A673 (cell line): ENCODE measurements around the gene ASTN2.

Experiments
- EZH2 ChIP-seq: fragments of 200-600 bp; sonication (generic); IDR thresholded peaks from 2 replicates; pipeline ENCODE4 v1.6.1; 2017; ENCODE audit warnings: borderline replicate concordance, low read depth, mild to moderate bottlenecking, mixed read lengths, antibody characterized with exemption, low read length; ENCODE audit not compliant: poor library complexity, severe bottlenecking
- TF ChIP-seq, protein P1 (sequence below): fragments of 300-800, 200-600 bp; sonication (generic); conservative IDR thresholded peaks from 2 replicates; pipeline ENCODE4 v1.5.1; 2017; ENCODE audit warnings: low read depth, mild to moderate bottlenecking, antibody characterized with exemption, low read length, moderate library complexity, mixed read lengths

DNA sequence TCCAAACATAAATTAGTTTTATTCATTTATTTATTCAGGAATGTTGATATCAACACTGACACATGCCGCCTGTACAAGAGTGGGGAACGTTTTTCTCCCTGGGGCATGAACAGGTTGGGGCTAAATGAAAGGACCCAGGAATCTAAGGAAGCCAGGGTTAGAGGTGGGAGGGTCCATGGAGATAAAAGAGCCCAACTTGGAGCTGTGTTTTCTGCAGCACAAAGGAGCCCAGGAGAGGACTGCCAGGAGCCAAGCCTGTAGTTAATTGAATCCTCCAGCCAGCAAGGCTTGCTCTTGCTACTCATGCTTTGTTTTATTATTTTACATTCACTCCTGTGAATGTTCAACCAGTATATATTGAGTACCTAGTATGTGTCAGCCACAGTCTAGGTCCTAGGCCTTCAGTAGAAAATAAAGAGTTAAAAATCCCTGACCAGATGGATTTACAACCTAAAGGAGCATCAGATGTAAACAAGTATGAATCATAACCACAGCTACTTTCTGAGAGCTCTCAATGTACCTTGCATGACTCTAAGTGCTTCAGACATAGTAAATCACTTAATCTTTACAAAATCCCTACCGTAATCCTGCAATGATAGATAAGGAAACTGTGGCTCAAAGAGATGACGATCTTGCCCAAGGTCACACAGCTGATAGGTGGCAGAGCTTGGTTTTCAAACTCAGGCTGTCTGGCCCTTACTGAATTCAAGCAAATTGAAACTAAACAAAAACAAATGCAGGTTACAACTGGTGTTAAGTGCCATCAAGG is 69.8 kb downstream of the ASTN2 start:
- TF ChIP-seq, protein P1, sequence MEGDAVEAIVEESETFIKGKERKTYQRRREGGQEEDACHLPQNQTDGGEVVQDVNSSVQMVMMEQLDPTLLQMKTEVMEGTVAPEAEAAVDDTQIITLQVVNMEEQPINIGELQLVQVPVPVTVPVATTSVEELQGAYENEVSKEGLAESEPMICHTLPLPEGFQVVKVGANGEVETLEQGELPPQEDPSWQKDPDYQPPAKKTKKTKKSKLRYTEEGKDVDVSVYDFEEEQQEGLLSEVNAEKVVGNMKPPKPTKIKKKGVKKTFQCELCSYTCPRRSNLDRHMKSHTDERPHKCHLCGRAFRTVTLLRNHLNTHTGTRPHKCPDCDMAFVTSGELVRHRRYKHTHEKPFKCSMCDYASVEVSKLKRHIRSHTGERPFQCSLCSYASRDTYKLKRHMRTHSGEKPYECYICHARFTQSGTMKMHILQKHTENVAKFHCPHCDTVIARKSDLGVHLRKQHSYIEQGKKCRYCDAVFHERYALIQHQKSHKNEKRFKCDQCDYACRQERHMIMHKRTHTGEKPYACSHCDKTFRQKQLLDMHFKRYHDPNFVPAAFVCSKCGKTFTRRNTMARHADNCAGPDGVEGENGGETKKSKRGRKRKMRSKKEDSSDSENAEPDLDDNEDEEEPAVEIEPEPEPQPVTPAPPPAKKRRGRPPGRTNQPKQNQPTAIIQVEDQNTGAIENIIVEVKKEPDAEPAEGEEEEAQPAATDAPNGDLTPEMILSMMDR = no peak
- TF ChIP-seq EZH2 = no peak
